H9 (cell line): ENCODE results near the gene NSG1. TPM values are rescaled to one million over a fixed set of nuclear protein-coding genes. Genes with fewer than 3 reads are reported as not detected.

ENCODE experiments used
- DNase-seq: peaks from one replicate; pipeline ENCODE4 v3.0.0-alpha.2; 2017
- H2AFZ ChIP-seq: one replicate; pipeline ENCODE4 v1.6.1; 2013; ENCODE audit warnings: mild to moderate bottlenecking, low read length, control low read depth, moderate library complexity
- H2AK5ac ChIP-seq: 2 replicates; pipeline ENCODE4 v1.6.1; 2013; ENCODE audit warnings: low read length, control low read depth, mixed read lengths; ENCODE audit not compliant: insufficient read length
- H2BK120ac ChIP-seq: one replicate; pipeline ENCODE4 v1.6.1; 2013; ENCODE audit warnings: low read depth, mild to moderate bottlenecking, low read length, control low read depth, inconsistent platforms; ENCODE audit not compliant: poor library complexity, severe bottlenecking
- H2BK12ac ChIP-seq: 2 replicates; pipeline ENCODE4 v1.6.1; 2013; ENCODE audit warnings: low read length, control low read depth, mixed read lengths, low read depth; ENCODE audit not compliant: insufficient read length
- H2BK15ac ChIP-seq: 2 replicates; pipeline ENCODE4 v1.6.1; 2013; ENCODE audit warnings: low read depth, low read length, control low read depth
- H2BK20ac ChIP-seq: one replicate; pipeline ENCODE4 v1.6.1; 2013; ENCODE audit warnings: low read depth, mild to moderate bottlenecking, low read length, control low read depth, inconsistent platforms; ENCODE audit not compliant: poor library complexity, severe bottlenecking
- H2BK5ac ChIP-seq: 2 replicates; pipeline ENCODE4 v1.6.1; 2013; ENCODE audit warnings: low read length, control low read depth, mixed read lengths; ENCODE audit not compliant: insufficient read length
- H3K14ac ChIP-seq: 2 replicates; pipeline ENCODE4 v1.6.1; 2013; ENCODE audit warnings: low read length, control low read depth; ENCODE audit not compliant: insufficient read depth
- H3K18ac ChIP-seq: 2 replicates; pipeline ENCODE4 v1.6.1; 2013; ENCODE audit warnings: low read depth, mild to moderate bottlenecking, mixed read lengths, low read length, control low read depth; ENCODE audit not compliant: insufficient read length
- H3K23ac ChIP-seq: 2 replicates; pipeline ENCODE4 v1.6.1; 2013; ENCODE audit warnings: low read length, control low read depth, mixed read lengths, low read depth; ENCODE audit not compliant: insufficient read length
- H3K23me2 ChIP-seq: 2 replicates; pipeline ENCODE4 v1.6.1; 2013; ENCODE audit warnings: low read depth, mild to moderate bottlenecking, mixed read lengths, low read length, control low read depth; ENCODE audit not compliant: insufficient read length, poor library complexity, severe bottlenecking
- H3K27ac ChIP-seq: 2 replicates; pipeline ENCODE4 v1.5.1; 2013; ENCODE audit warnings: low read length, control low read depth, mixed read lengths, low read depth; ENCODE audit not compliant: insufficient read length
- H3K27me3 ChIP-seq: 2 replicates; pipeline ENCODE4 v1.6.1; 2013; ENCODE audit warnings: low read length, control low read depth, inconsistent platforms; ENCODE audit not compliant: insufficient read depth
- H3K4ac ChIP-seq: 2 replicates; pipeline ENCODE4 v1.6.1; 2013; ENCODE audit warnings: low read depth, mild to moderate bottlenecking, control low read depth, inconsistent platforms, low read length, moderate library complexity
- H3K4me1 ChIP-seq: 2 replicates; pipeline ENCODE4 v1.6.1; 2013; ENCODE audit warnings: low read length, control low read depth, inconsistent platforms; ENCODE audit not compliant: insufficient read depth
- H3K4me2 ChIP-seq: 2 replicates; pipeline ENCODE4 v1.6.1; 2013; ENCODE audit warnings: low read length, control low read depth, mixed read lengths; ENCODE audit not compliant: insufficient read length, insufficient read depth
- H3K56ac ChIP-seq: 2 replicates; pipeline ENCODE4 v1.6.1; 2013; ENCODE audit warnings: low read depth, mild to moderate bottlenecking, mixed read lengths, low read length, control low read depth; ENCODE audit not compliant: insufficient read length
- H3K79me1 ChIP-seq: 2 replicates; pipeline ENCODE4 v1.6.1; 2013; ENCODE audit warnings: low read depth, mild to moderate bottlenecking, moderate library complexity, low read length, control low read depth, inconsistent platforms; ENCODE audit not compliant: insufficient read depth, poor library complexity, severe bottlenecking
- H3K79me2 ChIP-seq: 2 replicates; pipeline ENCODE4 v1.6.1; 2013; ENCODE audit warnings: low read length, control low read depth, inconsistent platforms; ENCODE audit not compliant: insufficient read depth
- H3K9ac ChIP-seq: 2 replicates; pipeline ENCODE4 v1.6.1; 2013; ENCODE audit warnings: low read length, control low read depth, mixed read lengths; ENCODE audit not compliant: insufficient read length; ENCODE audit errors: extremely low read depth
- H3K9me3 ChIP-seq: one replicate; pipeline ENCODE4 v1.6.1; 2013; ENCODE audit warnings: low read depth, low read length, inconsistent platforms; ENCODE audit not compliant: control insufficient read depth
- H3T11ph ChIP-seq: one replicate; pipeline ENCODE4 v1.6.1; 2013; ENCODE audit warnings: mild to moderate bottlenecking, low read length, control low read depth, inconsistent platforms
- H4K20me1 ChIP-seq: one replicate; pipeline ENCODE4 v1.6.1; 2013; ENCODE audit not compliant: control insufficient read depth, insufficient read length, insufficient read depth
- H4K5ac ChIP-seq: 2 replicates; pipeline ENCODE4 v1.6.1; 2013; ENCODE audit warnings: low read depth, mild to moderate bottlenecking, mixed read lengths, low read length, control low read depth; ENCODE audit not compliant: insufficient read length
- H4K8ac ChIP-seq: replicated peaks from 2 replicates; pipeline ENCODE4 v1.6.1; 2013; ENCODE audit warnings: low read length, control low read depth, mixed read lengths, low read depth; ENCODE audit not compliant: insufficient read length
- H4K91ac ChIP-seq: 2 replicates; pipeline ENCODE4 v1.6.1; 2013; ENCODE audit warnings: low read depth, mild to moderate bottlenecking, moderate library complexity, mixed read lengths, low read length, control low read depth; ENCODE audit not compliant: insufficient read length
- H3K27ac Mint-ChIP-seq, 3 experiments: 2 replicates in 2 of 3; 3 replicates in 1 of 3; pipeline ENCODE4 v1.8.0; 2020 to 2021; ENCODE audit warnings: mixed read lengths in 3 of 3, mild to moderate bottlenecking in 1 of 3, moderate library complexity in 1 of 3
- H3K27me3 Mint-ChIP-seq: 2 replicates; pipeline ENCODE4 v1.8.0; 2021; ENCODE audit warnings: low read depth, mild to moderate bottlenecking, moderate library complexity, mixed read lengths
- H3K36me3 Mint-ChIP-seq, 3 experiments: 2 replicates in 2 of 3; 3 replicates in 1 of 3; pipeline ENCODE4 v1.8.0; 2020 to 2021; ENCODE audit warnings: low read depth in 3 of 3, mixed read lengths in 3 of 3; ENCODE audit not compliant: insufficient read depth in 1 of 3
- H3K4me1 Mint-ChIP-seq, 2 experiments: 2 replicates each; pipeline ENCODE4 v1.8.0; 2020; ENCODE audit warnings: mixed read lengths in 2 of 2
- H3K4me3 Mint-ChIP-seq, 2 experiments: 2 replicates in 1 of 2; 3 replicates in 1 of 2; pipeline ENCODE4 v1.8.0; 2020 to 2021; ENCODE audit warnings: mild to moderate bottlenecking in 2 of 2, mixed read lengths in 2 of 2, moderate library complexity in 1 of 2
- H3K9me3 Mint-ChIP-seq, 2 experiments: 2 replicates in 1 of 2; 3 replicates in 1 of 2; pipeline ENCODE4 v1.8.0; 2020; ENCODE audit warnings: mild to moderate bottlenecking in 2 of 2, mixed read lengths in 2 of 2, moderate library complexity in 1 of 2
- CTCF ChIP-seq: fragments of 200-600 bp; sonication (generic); conservative IDR thresholded peaks from 3 replicates; pipeline ENCODE4 v1.8.0; 2021; ENCODE audit warnings: antibody characterized with exemption, mild to moderate bottlenecking
- WGBS: extraction: QIAGEN DNeasy Blood & Tissue Kit; methylation state at CpG from one replicate; pipeline ENCODE4 v1.1.7; 2013; ENCODE audit warnings: missing lambda C conversion rate, low lambda C conversion rate, mixed read lengths; ENCODE audit not compliant: insufficient read length; ENCODE audit errors: extremely low coverage; 5-methylcytosine and 5-hydroxymethylcytosine counted together
- total RNA-seq: library from RNA; stranded (reverse); gene quantifications from 2 replicates; pipeline ENCODE4 v1.2.1, GENCODE V29; 2021

Gene NSG1
- total RNA-seq, 1 experiment from 2014 or later = 9.3 TPM

- no peak overlapping the region for H3T11ph ChIP-seq
Observed at GRCh38 chr4:4388311-4388790, 1.4 kb downstream of the NSG1 start.

More at GRCh38 chr4:4388311-4388790, 1.4 kb downstream of the NSG1 start:
- H3K4me3 Mint-ChIP-seq = peak overlapping the region; percentile 55 to 77
- H3K9ac ChIP-seq = no peak overlapping the region
- H4K91ac ChIP-seq = no peak overlapping the region
- no peaks in the 10 kb centered on the region for H3K9me3 ChIP-seq
- no peak overlapping the region for H2BK5ac ChIP-seq
- no peaks in the 10 kb centered on the region for H3K79me1 ChIP-seq
- H3K4me1 ChIP-seq = no peaks in the 10 kb centered on the region
- no peak overlapping the region for H3K14ac ChIP-seq
- H3K23ac ChIP-seq = no peak overlapping the region
- H3K79me2 ChIP-seq = no peaks in the 10 kb centered on the region
- no peak overlapping the region for H3K27ac Mint-ChIP-seq
- no peak overlapping the region for H3K56ac ChIP-seq
- no peak overlapping the region for H2BK120ac ChIP-seq
- H3K27me3 Mint-ChIP-seq = peaks cover 82% of the 10 kb centered on the region
- H3K27me3 ChIP-seq = peaks cover 2% of the 10 kb centered on the region; the same call in 1 of the 2 replicates
- H3K27ac ChIP-seq = no peak overlapping the region
- H3K4me1 Mint-ChIP-seq = peaks cover 4 to 10% of the 10 kb centered on the region in 2 experiments
- no CpG with 5 or more reads among the region's 8 CpGs for WGBS
- no peak overlapping the region for H4K5ac ChIP-seq
- H2BK12ac ChIP-seq = no peak overlapping the region
- H2BK15ac ChIP-seq = no peak overlapping the region
- peaks cover 0 to 9% (median 4%) of the 10 kb centered on the region in 3 experiments; a peak in 6 of 7 replicates for H3K36me3 Mint-ChIP-seq
- no peaks in the 10 kb centered on the region for H3K9me3 Mint-ChIP-seq
- TF ChIP-seq CTCF = no peak
- no peak overlapping the region for H3K4me2 ChIP-seq
- H2AFZ ChIP-seq = no peak overlapping the region
- no peak for DNase-seq
- H3K23me2 ChIP-seq = peaks cover 16% of the 10 kb centered on the region
- H2AK5ac ChIP-seq = no peak overlapping the region
- H2BK20ac ChIP-seq = no peak overlapping the region
- no peak overlapping the region for H3K4ac ChIP-seq
- H3K18ac ChIP-seq = no peak overlapping the region
- H4K8ac ChIP-seq = no peak overlapping the region
- H4K20me1 ChIP-seq = no peaks in the 10 kb centered on the region
